Fibroblast of upper back skin (primary cell): Measurements from ENCODE around the gene ZNF282.
A peak's percentile ranks its signal among the peaks of the same experiment; 100 is the strongest.

Experiments
- DNase-seq: peaks from one replicate; pipeline ENCODE4 v3.0.0-alpha.2; 2013

The ZNF282 gene

GRCh38 chr7:149194799-149195179 is 557 bp upstream of the ZNF282 start:
- no peak for DNase-seq

- DNase-seq: no peak
These were observed 882 bp downstream of the ZNF282 start for GRCh38 chr7:149196151-149196704.

GRCh38 chr7:149196705-149197171 is 1.4 kb downstream of the ZNF282 start:
- DNase-seq: no peak

- DNase-seq: no peak
These were observed 2.3 kb downstream of the ZNF282 start for GRCh38 chr7:149197675-149198074.

- DNase-seq: no peak
These were observed 2.9 kb downstream of the ZNF282 start for GRCh38 chr7:149198161-149198816.

GRCh38 chr7:149199234-149199995 is 4.1 kb downstream of the ZNF282 start:
- DNase-seq: no peak

GRCh38 chr7:149202831-149203231 is 7.5 kb downstream of the ZNF282 start:
- no peak for DNase-seq

GRCh38 chr7:149205690-149206381 is 10.5 kb downstream of the ZNF282 start:
- DNase-seq: no peak

GRCh38 chr7:149207324-149208035 is 12.1 kb downstream of the ZNF282 start:
- no peak for DNase-seq

GRCh38 chr7:149209518-149210269 is 14.3 kb downstream of the ZNF282 start:
- peak; percentile 43 for DNase-seq

- DNase-seq: no peak
These were observed 15.2 kb downstream of the ZNF282 start for GRCh38 chr7:149210551-149210950.

GRCh38 chr7:149214020-149214720 is 18.8 kb downstream of the ZNF282 start:
- DNase-seq: no peak

- DNase-seq: no peak
These were observed 21.1 kb downstream of the ZNF282 start for GRCh38 chr7:149216402-149216801.

- DNase-seq: no peak
These were observed 22.2 kb downstream of the ZNF282 start for GRCh38 chr7:149217570-149217969.

GRCh38 chr7:149218469-149219420 is 23.4 kb downstream of the ZNF282 start:
- DNase-seq: peak; percentile 19

- peak; percentile 64 for DNase-seq
These were observed 25.2 kb downstream of the ZNF282 start for GRCh38 chr7:149220534-149220933.

- no peak for DNase-seq
These were observed 27.8 kb downstream of the ZNF282 start for GRCh38 chr7:149223176-149223575.

- DNase-seq: no peak
These were observed 28.4 kb downstream of the ZNF282 start for GRCh38 chr7:149223761-149224160.

- no peak for DNase-seq
These were observed 29.0 kb downstream of the ZNF282 start for GRCh38 chr7:149224352-149224751.

- DNase-seq: no peak
These were observed 29.8 kb downstream of the ZNF282 start for GRCh38 chr7:149225106-149225505.
